K562 (cell line): ENCODE results near the gene ACOT7. TPM values are rescaled to one million over a fixed set of nuclear protein-coding genes. Genes with fewer than 3 reads are reported as not detected.
A peak's percentile ranks its signal among the peaks of the same experiment; 100 is the strongest.

Experiments used
- CEBPG ChIP-seq, 3 experiments: fragments of 200-800 bp in 1 of 3; sonication (Bioruptor generic) in 1 of 3; sonication (generic) in 1 of 3; formaldehyde crosslinking in 1 of 3; IDR thresholded peaks in 2 of 3; conservative IDR thresholded peaks in 1 of 3; 2 replicates each; pipeline versions ENCODE4 v1.6.1 to v1.8.0; 2016 to 2022; ENCODE audit warnings: missing compliant biosample characterization in 2 of 3, missing genetic modification characterization in 2 of 3, mild to moderate bottlenecking in 1 of 3, missing genetic modification reagents in 1 of 3
- FOXA3 ChIP-seq, 2 experiments: fragments of 450-650 bp in 1 of 2; sonication (generic) in 1 of 2; formaldehyde crosslinking; IDR thresholded peaks in 1 of 2; conservative IDR thresholded peaks in 1 of 2; 2 replicates each; pipeline versions ENCODE4 v1.4.0 to v1.8.0; 2020 to 2022; ENCODE audit warnings: mild to moderate bottlenecking in 2 of 2, missing genetic modification reagents in 1 of 2
- GATA2 ChIP-seq: sonication (generic); formaldehyde crosslinking; IDR thresholded peaks from 2 replicates; pipeline ENCODE4 v1.4.0; 2020; ENCODE audit warnings: mild to moderate bottlenecking, missing genetic modification reagents
- KAT7 ChIP-seq: sonication (generic); formaldehyde crosslinking; IDR thresholded peaks from 2 replicates; pipeline ENCODE4 v1.8.0; 2022; ENCODE audit warnings: missing genetic modification reagents, mild to moderate bottlenecking, borderline replicate concordance
- MAZ ChIP-seq, 2 experiments: fragments of 450-650 bp in 1 of 2; sonication (generic) in 1 of 2; formaldehyde crosslinking; IDR thresholded peaks in 1 of 2; conservative IDR thresholded peaks in 1 of 2; 2 replicates each; pipeline versions ENCODE4 v1.4.0 to v1.5.0; 2020; ENCODE audit warnings: mild to moderate bottlenecking in 1 of 2, missing genetic modification reagents in 1 of 2
- NR4A1 ChIP-seq, 2 experiments: fragments of 250-450 bp in 1 of 2; fragments of 450-650 bp in 1 of 2; sonication (Bioruptor Pico) in 1 of 2; IDR thresholded peaks; 2 replicates each; pipeline versions ENCODE4 v1.4.0 to v1.6.1; 2016 to 2020; ENCODE audit warnings: mild to moderate bottlenecking in 2 of 2, missing compliant biosample characterization in 1 of 2, missing genetic modification characterization in 1 of 2, moderate library complexity in 1 of 2
- RCOR1 ChIP-seq, 2 experiments: IDR thresholded peaks; 2 replicates each; pipeline ENCODE4 v1.6.1; 2012; ENCODE audit warnings: low read depth in 2 of 2, low read length in 2 of 2, borderline replicate concordance in 1 of 2, improper control_type of control experiment in 1 of 2
- ZBTB8A ChIP-seq: fragments of 450-650 bp; IDR thresholded peaks from 2 replicates; pipeline ENCODE4 v1.6.1; 2018; ENCODE audit warnings: mild to moderate bottlenecking, moderate library complexity; ENCODE audit not compliant: partially characterized antibody
- ZNF134 ChIP-seq: fragments of 250-450 bp; sonication (Bioruptor Pico); conservative IDR thresholded peaks from 2 replicates; pipeline ENCODE4 v1.4.0; 2020
- ZNF224 ChIP-seq: sonication (generic); formaldehyde crosslinking; IDR thresholded peaks from 2 replicates; pipeline ENCODE4 v1.8.0; 2022; ENCODE audit warnings: mild to moderate bottlenecking, missing genetic modification reagents
- polyA plus RNA-seq, 8 experiments: library from polyadenylated mRNA; depleted of rRNA in 4 of 8; stranded (reverse) in 5 of 8; unstranded in 3 of 8; fragments of >200 nt; fragmentation: Nextera tagmentation in 2 of 8; fragmentation: Illumina TruSeq in 1 of 8; extraction: Ambion mirVana in 2 of 8; extraction: Trizol in 1 of 8; gene quantifications; 2 replicates each; pipeline versions ENCODE4 v1.2.1 to v1.2.3, GENCODE V29; 2011 to 2014; ENCODE audit warnings: inconsistent platforms in 1 of 8, missing spikeins in 1 of 8
- total RNA-seq, 7 experiments: library from RNA; depleted of rRNA in 6 of 7; stranded (reverse); fragments of >200 nt in 6 of 7; fragmentation: Illumina TruSeq in 2 of 7; extraction: Trizol in 2 of 7; gene quantifications; 2 replicates each; pipeline versions ENCODE4 v1.2.1 to v1.2.3, GENCODE V29; 2011 to 2021; ENCODE audit warnings: low replicate concordance in 1 of 7
- TF ChIP-seq, protein P1 (sequence below): sonication (generic); IDR thresholded peaks from 2 replicates; pipeline ENCODE4 v1.6.1; 2016
- TF ChIP-seq, protein P2 (sequence below): fragments of 450-650 bp; conservative IDR thresholded peaks from 2 replicates; pipeline ENCODE4 v1.6.1; 2016; ENCODE audit warnings: missing genetic modification characterization, low read depth, mild to moderate bottlenecking, control low read depth, missing compliant biosample characterization

Gene ACOT7
- total and polyA plus RNA-seq, 9 of the 15 experiments (the other 6 are each of a cell fraction or from before 2014, with no cell fraction given): 7.0 to 92.6 (median 37.2) TPM

DNA sequence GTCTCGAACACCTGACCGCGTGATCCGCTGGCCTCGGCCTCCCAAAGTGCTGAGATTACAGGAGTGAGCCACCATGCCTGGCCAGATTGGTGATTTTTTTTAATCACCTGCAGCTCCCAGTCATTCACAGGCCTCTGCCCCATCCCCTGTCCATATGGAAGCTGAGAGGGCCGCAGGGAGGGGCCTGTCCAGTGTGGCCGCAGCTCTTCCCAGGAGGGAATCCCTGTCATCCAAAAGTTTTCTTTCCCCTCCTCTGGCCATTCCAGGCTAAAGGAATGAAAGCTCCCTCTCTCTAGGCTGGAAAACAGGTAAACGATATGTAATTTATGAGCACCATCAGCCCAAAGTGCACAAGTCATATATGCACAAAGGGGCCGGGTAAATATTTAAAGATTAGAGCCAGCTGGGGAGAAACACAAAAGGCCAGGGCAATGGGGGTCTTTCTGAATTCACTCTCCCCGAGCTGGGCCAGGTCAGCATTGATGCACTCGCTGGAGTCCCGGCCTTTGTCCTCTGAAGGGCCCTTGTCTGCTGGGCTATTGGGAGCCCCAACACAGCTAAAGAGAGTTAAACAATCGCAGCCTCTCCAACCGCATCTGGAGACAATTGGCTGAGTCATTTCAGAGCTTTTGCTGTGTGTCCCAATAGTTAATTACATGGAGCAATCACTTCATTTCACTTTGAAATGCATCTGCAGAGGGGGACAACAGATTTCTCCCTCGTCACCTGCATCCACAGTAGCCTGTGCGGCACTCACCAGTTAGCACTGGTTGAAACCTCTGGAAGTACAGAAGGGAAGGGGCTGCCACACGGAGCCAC lies 153.4 kb downstream of the ACOT7 start (continued):
- TF ChIP-seq NR4A1 (CRISPR knock-in tag; IDR thresholded peaks at IDR 0.05) (no peak), NR4A1 (tag; IDR thresholded peaks at IDR 0.05) (no peak), ZNF224 (CRISPR knock-in tag) (no peak), KAT7 (no peak), FOXA3 (CRISPR knock-in tag; conservative IDR thresholded peaks at IDR 0.05 in 1 of 2, IDR thresholded peaks at IDR 0.05 in 1 of 2) (no peak), CEBPG (CRISPR knock-in tag; IDR thresholded peaks at IDR 0.05) (peak; percentile 19; the same call in 1 of the 2 replicates), CEBPG (tag; conservative IDR thresholded peaks at IDR 0.05 in 1 of 2, IDR thresholded peaks at IDR 0.05 in 1 of 2) (peak in 1 of 2 experiments; percentile 66; a peak in 2 of 4 replicates), GATA2 (CRISPR knock-in tag) (no peak), ZBTB8A (no peak), RCOR1 (IDR thresholded peaks at IDR 0.05; ENCODE audit: borderline replicate concordance in 1 of 2, low read depth in 2 of 2, low read length in 2 of 2) (peak in 1 of 2 experiments; percentile 80; a peak in 2 of 4 replicates), MAZ (CRISPR knock-in tag; conservative IDR thresholded peaks at IDR 0.05 in 1 of 2, IDR thresholded peaks at IDR 0.05 in 1 of 2) (no peak), ZNF134 (CRISPR knock-in tag) (no peak)
- TF ChIP-seq, protein P1, sequence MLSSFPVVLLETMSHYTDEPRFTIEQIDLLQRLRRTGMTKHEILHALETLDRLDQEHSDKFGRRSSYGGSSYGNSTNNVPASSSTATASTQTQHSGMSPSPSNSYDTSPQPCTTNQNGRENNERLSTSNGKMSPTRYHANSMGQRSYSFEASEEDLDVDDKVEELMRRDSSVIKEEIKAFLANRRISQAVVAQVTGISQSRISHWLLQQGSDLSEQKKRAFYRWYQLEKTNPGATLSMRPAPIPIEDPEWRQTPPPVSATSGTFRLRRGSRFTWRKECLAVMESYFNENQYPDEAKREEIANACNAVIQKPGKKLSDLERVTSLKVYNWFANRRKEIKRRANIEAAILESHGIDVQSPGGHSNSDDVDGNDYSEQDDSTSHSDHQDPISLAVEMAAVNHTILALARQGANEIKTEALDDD: no peak
- TF ChIP-seq, protein P2, sequence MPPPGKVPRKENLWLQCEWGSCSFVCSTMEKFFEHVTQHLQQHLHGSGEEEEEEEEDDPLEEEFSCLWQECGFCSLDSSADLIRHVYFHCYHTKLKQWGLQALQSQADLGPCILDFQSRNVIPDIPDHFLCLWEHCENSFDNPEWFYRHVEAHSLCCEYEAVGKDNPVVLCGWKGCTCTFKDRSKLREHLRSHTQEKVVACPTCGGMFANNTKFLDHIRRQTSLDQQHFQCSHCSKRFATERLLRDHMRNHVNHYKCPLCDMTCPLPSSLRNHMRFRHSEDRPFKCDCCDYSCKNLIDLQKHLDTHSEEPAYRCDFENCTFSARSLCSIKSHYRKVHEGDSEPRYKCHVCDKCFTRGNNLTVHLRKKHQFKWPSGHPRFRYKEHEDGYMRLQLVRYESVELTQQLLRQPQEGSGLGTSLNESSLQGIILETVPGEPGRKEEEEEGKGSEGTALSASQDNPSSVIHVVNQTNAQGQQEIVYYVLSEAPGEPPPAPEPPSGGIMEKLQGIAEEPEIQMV (tag): no peak
